Jurkat, Clone E6-1 (cell line): ENCODE results near the gene TBCD.

ENCODE experiments used
- DNase-seq: peaks from one replicate; pipeline ENCODE4 v3.0.0-alpha.2; 2011; ENCODE audit warnings: low read depth, low spot score
- H3K4me3 ChIP-seq: 2 replicates; pipeline ENCODE4 v1.5.1; 2011; ENCODE audit warnings: mild to moderate bottlenecking, low read length, control low read depth, moderate library complexity

TBCD gene

GRCh38 chr17:82889496-82890338 lies 137.9 kb downstream of the TBCD start:
- DNase-seq, result no peak
- no peak overlapping the region for H3K4me3 ChIP-seq

DNA sequence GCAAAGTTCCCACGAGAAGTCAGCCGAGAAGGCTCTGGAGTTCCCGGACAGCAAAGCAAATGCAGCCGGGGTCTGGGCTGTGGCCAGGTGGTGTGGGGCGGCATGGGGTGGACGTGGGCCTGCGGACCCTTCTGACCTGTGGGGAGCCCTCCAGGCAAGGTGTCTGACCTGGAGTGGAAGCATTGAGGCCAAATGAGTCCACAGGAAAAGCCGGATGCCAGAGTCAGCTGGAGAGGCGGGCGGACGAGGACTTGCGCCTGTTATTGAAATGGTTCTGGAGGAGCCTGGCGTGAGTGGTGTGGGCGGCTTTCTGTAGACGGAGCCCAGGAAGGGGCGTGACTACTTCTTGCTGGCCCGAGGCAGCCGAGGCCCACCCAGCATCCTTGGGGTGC lies 138.5 kb downstream of the TBCD start:
- no peak overlapping the region for H3K4me3 ChIP-seq
- DNase-seq, result no peak

- no peak overlapping the region for H3K4me3 ChIP-seq
- DNase-seq, result no peak
Observed at GRCh38 chr17:82890926-82891678, 139.2 kb downstream of the TBCD start.

GRCh38 chr17:82891911-82892310 lies 140.0 kb downstream of the TBCD start:
- H3K4me3 ChIP-seq, result no peak overlapping the region
- no peak for DNase-seq

- no peak overlapping the region for H3K4me3 ChIP-seq
- DNase-seq, result peak; percentile 48
Observed at GRCh38 chr17:82892899-82893565, 141.2 kb downstream of the TBCD start.

- no peak overlapping the region for H3K4me3 ChIP-seq
- DNase-seq, result no peak
Observed at GRCh38 chr17:82893779-82894178, 141.9 kb downstream of the TBCD start.

DNA sequence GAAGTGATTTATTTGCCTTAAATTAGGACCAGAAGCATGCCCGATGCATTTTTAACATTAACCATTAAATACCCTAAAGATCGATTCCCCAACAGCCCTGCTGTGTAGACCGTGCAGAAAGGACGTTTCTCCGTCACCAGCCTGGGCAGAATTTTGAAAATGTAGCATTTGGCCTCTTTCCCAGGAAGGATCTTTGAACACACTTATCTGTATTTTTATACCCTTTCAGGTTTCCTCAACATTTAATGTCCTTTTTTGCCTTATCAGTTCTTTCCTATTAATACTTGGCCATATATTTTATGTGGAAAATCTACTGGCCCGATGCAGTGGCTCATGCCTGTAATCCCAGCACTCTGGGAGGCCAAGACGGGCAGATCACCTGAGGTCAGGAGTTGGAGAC lies 142.5 kb downstream of the TBCD start:
- no peak overlapping the region for H3K4me3 ChIP-seq
- DNase-seq, result no peak

DNA sequence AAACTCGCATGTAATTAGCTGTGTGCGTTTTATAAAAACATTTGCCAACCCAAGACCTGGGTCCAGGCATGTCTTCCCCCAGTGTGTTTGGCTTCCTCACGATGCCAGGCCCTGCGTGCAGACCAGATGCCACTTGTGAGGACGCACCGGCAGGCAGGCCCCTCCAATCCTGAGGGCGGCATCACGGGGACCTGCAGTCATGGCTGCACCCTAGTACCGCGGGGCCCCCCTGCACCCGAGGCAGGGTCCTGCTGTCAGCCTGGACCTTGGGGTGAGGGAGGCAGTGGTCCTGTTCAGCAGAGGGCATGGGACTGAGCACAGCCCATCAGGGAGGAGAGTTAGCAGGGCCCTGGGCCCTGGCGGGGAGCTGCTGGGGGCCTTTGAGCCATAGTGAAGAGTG lies 143.2 kb downstream of the TBCD start:
- no peak overlapping the region for H3K4me3 ChIP-seq
- no peak for DNase-seq

- no peak overlapping the region for H3K4me3 ChIP-seq
- no peak for DNase-seq
Observed at GRCh38 chr17:82896071-82897000, 144.5 kb downstream of the TBCD start.

DNA sequence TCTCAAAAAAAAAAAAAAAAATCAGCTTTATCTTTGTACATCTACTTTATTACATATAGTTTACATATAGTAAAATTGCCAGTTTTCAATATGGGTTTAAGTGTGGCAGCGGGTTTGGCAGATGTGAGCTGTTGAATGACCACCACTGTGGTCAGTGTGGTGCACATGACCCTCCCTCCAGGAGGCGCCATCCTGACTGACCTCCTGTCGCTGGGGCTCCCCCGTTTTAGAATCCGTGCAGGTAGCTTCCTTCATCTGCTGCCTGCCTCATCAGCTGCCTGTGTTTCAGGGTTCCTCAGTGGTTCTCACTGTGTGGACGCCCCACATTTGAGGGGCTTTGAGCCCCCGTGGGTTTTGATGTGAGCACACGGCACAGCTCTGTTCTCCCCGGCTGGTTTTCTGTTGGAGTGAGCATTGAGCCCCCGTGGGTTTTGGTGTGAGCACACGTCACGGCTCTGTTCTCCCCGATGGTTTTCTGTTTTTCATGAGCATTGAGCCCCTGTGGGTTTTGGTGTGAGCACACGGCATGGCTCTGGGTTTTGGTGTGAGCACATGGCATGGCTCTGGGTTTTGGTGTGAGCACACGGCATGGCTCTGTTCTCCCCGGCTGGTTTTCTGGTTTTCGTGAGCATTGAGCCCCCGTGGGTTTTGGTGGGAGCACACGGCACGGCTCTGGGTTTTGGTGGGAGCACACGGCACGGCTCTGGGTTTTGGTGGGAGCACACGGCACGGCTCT lies 145.8 kb downstream of the TBCD start:
- H3K4me3 ChIP-seq, result no peak overlapping the region
- DNase-seq, result no peak

- H3K4me3 ChIP-seq, result no peak overlapping the region
- DNase-seq, result no peak
Observed at GRCh38 chr17:82898976-82899514, 147.2 kb downstream of the TBCD start.

DNA sequence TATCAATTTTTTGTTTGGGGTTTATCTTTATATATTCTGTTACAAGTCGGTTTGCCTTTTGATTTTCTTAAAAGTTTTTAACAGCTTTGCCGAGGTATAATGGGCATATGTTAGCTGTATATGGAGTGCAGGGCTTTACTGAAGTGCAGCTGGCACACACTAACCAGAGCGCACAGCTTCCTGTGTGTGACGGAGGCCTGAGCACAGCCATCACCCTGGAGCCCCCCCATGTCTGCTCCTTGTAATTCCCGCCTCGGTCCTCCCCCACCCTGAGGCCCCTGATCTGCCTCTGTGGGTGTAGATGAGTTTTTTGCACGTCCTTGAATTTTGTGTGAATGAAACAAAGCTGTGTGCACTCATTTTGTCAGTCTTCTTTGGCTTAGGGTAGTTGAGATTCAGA lies 148.1 kb downstream of the TBCD start:
- H3K4me3 ChIP-seq, result no peak overlapping the region
- no peak for DNase-seq

DNA sequence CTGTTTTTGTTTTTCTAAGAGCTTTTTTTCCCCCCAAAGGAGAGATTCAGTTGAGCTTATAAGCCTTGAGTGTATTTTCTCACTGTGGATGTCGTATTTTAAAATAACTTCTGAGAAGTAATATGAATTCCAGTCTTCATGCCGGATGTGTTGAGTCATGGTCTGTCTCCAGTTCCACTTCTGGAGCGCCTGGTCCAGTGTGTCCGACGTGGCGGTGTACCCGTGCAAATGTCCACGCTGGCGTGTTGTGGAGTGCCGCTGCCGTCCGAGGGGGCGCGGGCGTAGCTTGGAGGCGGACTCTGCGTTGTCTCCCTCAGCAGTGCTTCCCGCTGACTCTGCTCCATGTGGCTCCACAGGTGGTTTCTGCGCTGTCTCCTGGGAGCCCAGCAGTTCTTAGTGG lies 148.9 kb downstream of the TBCD start:
- H3K4me3 ChIP-seq, result no peak overlapping the region
- no peak for DNase-seq

- no peak overlapping the region for H3K4me3 ChIP-seq
- DNase-seq, result no peak
Observed at GRCh38 chr17:82901356-82901755, 149.5 kb downstream of the TBCD start.

DNA sequence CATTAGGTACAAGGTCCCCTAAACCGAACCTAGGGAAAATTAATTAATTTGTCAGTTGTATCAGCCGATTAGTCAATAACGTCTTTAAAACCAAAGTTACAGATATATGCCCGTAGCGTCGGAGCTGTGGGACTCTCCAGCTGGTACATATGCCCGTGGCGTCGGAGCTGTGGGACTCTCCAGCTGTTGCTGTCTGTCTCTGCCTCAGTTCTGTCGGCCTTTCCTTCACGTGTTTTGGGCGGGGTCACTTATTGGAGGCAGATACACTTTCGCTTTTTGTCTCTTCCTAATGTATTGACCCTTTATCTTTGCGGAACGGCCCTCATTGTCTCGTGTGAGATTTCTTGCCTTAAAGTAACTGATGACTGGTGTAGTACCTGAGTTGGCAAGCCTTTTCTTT lies 150.0 kb downstream of the TBCD start:
- no peak overlapping the region for H3K4me3 ChIP-seq
- DNase-seq, result no peak

DNA sequence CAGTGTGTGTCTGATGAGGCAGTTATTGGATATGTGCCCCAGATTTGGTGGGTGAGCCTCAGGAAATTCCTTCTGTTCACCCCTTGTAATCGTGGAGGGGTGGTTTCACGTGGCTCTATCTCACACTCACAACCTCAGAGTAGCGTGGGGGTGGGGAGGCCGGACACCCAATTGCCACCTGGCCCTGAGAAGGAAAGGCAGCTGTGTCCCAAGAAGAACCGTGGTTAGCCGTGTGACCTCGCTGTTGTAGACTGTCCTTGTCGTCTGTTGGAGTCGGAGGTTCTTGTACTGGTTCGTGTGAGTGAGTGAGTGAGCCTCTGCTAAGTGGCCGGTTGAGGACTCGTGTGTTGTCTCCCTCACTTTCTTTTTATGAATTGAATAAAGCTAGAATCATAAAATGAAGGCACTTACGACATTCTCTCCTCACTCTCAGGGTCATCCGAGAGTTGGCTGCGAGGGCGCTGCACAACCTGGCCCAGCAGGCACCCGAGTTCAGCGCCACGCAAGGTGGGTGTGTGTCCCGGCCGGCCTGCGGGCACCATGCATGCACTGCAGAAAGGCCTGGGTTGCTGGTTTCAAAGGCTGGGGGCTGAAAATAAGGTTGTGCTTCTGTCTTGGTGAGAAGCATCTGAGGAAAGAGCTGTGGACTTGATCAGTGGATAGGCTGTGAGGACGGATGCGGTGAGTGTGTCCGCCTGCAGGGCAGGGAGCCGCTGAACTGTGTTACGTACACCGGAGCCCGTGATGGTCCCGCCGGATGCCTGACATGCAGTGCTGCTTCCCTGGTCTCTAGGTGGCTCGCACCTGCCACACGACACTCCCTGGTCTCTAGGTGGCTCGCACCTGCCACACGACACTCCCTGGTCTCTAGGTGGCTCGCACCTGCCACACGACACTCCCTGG lies 151.4 kb downstream of the TBCD start:
- DNase-seq, result no peak

GRCh38 chr17:82905130-82905529 lies 153.3 kb downstream of the TBCD start:
- DNase-seq, result no peak
- no peak overlapping the region for H3K4me3 ChIP-seq

More for the DNA sequence above, 151.4 kb downstream of the TBCD start:
- no peak overlapping the region for H3K4me3 ChIP-seq
